Tibial nerve (tissue), 4 donors: ENCODE data around the gene ATP6V1F. TPM values are rescaled to one million over a fixed set of nuclear protein-coding genes. Genes with fewer than 3 reads are reported as not detected.

Experiments
- DNase-seq, 2 donors: peaks; one replicate each; pipeline ENCODE4 v3.0.0-alpha.2; 2019; ENCODE audit warnings: low spot score in 2 of 2
- H3K27ac ChIP-seq, 4 donors: fragments of 200-600 bp; sonication (generic) in 3 of 4; one replicate each; pipeline ENCODE4 v1.5.1; 2017 to 2019; ENCODE audit warnings: mild to moderate bottlenecking in 1 of 4
- H3K27me3 ChIP-seq, 2 donors: fragments of 200-600 bp; sonication (generic) in 1 of 2; one replicate each; pipeline versions ENCODE4 v1.5.1 to v1.6.0; 2017 to 2019
- H3K36me3 ChIP-seq, 3 donors: fragments of 200-600 bp; sonication (generic); one replicate each; pipeline ENCODE4 v1.5.1; 2018 to 2019
- H3K4me1 ChIP-seq, 4 donors: fragments of 200-600 bp; sonication (generic) in 3 of 4; one replicate each; pipeline ENCODE4 v1.5.1; 2017 to 2019
- H3K4me3 ChIP-seq, 4 donors: fragments of 200-600 bp; sonication (generic) in 3 of 4; one replicate each; pipeline ENCODE4 v1.5.1; 2017 to 2019; ENCODE audit warnings: mild to moderate bottlenecking in 1 of 4, moderate library complexity in 1 of 4
- H3K9me3 ChIP-seq, 4 donors: fragments of 200-600 bp; sonication (generic) in 3 of 4; one replicate each; pipeline ENCODE4 v1.5.1; 2017 to 2019
- EP300 ChIP-seq, 2 donors: sonication (generic); formaldehyde crosslinking; IDR thresholded peaks; one replicate each; pipeline ENCODE4 v1.6.1; 2017; ENCODE audit warnings: antibody characterized with exemption in 2 of 2, mild to moderate bottlenecking in 1 of 2
- POLR2A ChIP-seq, 2 donors: fragments of 450-650 bp; IDR thresholded peaks; one replicate each; pipeline ENCODE4 v1.6.1; 2017; ENCODE audit warnings: antibody characterized with exemption in 2 of 2, mild to moderate bottlenecking in 2 of 2, moderate library complexity in 2 of 2
- WGBS, 2 donors: methylation state at CpG; one replicate each; pipeline ENCODE4 v1.1.5; 2018; 5-methylcytosine and 5-hydroxymethylcytosine counted together
- total RNA-seq, 4 donors: library from RNA; depleted of rRNA; stranded (reverse); fragments of >200 nt; gene quantifications; one replicate each; pipeline ENCODE4 v1.1.0, GENCODE V29; 2016
- TF ChIP-seq, protein P1 (sequence below), 5 experiments: fragments of 200-600 bp in 3 of 5; fragments of 450-650 bp in 2 of 5; sonication (generic) in 3 of 5; IDR thresholded peaks; one replicate each; pipeline ENCODE4 v1.5.1; 2016 to 2019; ENCODE audit warnings: antibody characterized with exemption in 5 of 5, mild to moderate bottlenecking in 3 of 5, moderate library complexity in 2 of 5

The ATP6V1F gene
- total RNA-seq, 4 donors from 2014 or later = 57.9 to 122 (median 75.4) TPM

DNA sequence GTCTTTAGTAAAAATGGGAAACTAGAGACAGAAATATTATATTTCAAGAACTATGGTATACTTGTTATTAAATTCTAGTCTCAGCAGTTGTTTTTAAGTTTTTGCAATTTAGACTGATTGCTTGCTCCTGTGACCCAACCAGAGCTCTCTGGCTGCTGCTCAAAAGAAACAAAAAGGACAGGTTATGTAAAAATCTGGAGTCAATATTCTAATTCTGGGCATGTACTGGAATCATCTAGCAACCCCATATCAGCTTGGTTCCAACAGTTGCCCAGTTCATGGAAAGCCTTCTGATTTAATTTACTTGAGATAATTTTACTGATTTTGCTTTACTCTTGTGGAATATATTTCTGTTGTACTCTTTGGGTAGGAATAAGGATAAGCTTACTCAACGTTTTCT, 37.6 kb downstream of the ATP6V1F start:
- H3K36me3 ChIP-seq = no peaks in the 10 kb centered on the region

DNA sequence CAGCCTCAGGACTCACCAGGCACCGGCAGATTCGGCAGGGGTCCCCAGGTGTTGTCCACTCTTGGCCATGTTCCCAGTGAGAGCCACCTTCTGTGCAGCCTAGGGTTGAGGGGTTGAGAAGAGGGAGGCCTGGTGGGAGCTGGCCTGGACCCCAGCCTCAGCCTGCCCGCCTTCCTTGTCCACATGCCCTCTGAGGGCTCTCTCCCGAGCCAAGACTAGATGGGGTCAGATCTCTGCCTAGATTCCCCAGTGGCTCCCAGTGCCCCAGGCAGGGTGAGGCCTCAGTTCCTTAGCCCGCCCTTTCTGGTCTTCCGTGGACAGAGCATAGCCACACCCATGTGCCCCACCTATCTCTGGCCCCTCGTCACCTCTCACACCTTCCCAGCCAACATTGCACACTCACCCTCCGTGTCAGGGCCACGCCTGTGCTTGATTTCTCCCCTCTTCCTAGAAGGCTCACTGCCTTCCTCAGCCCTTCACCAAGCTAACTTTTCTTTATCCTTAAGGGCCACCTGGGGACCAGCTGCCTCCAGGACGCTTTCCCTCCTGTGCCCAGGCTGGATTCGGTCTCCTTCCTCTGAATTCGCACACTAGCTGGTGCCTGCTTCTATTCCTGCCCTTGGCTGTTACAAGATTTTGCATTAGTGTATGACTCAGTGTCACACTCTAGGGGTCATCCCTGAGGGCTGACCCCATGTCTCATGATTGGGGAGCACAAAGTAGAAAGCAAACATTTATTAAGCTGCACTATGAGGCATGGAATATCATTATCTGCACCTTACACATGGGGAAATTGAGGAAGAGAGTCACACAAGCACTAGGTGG, 40.3 kb downstream of the ATP6V1F start:
- no peaks in the 10 kb centered on the region for H3K36me3 ChIP-seq
- TF ChIP-seq EP300 (IDR thresholded peaks at IDR 0.05) (no peak), POLR2A (IDR thresholded peaks at IDR 0.05) (no peak)
- TF ChIP-seq, protein P1, sequence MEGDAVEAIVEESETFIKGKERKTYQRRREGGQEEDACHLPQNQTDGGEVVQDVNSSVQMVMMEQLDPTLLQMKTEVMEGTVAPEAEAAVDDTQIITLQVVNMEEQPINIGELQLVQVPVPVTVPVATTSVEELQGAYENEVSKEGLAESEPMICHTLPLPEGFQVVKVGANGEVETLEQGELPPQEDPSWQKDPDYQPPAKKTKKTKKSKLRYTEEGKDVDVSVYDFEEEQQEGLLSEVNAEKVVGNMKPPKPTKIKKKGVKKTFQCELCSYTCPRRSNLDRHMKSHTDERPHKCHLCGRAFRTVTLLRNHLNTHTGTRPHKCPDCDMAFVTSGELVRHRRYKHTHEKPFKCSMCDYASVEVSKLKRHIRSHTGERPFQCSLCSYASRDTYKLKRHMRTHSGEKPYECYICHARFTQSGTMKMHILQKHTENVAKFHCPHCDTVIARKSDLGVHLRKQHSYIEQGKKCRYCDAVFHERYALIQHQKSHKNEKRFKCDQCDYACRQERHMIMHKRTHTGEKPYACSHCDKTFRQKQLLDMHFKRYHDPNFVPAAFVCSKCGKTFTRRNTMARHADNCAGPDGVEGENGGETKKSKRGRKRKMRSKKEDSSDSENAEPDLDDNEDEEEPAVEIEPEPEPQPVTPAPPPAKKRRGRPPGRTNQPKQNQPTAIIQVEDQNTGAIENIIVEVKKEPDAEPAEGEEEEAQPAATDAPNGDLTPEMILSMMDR (IDR thresholded peaks at IDR 0.05) = no peak
- no peak for DNase-seq
- H3K9me3 ChIP-seq = peaks cover 0 to 9% (median 0%) of the 10 kb centered on the region in 4 donors
- H3K27me3 ChIP-seq = peaks cover 0 to 30% of the 10 kb centered on the region in 2 donors
- H3K4me1 ChIP-seq = no peaks in the 10 kb centered on the region
- no peak overlapping the region for H3K27ac ChIP-seq
- WGBS, 2 donors = 74 to 78% methylated on average over 10 to 12 of the region's 12 CpGs
- no peak overlapping the region for H3K4me3 ChIP-seq

More for the DNA sequence above, 37.6 kb downstream of the ATP6V1F start:
- TF ChIP-seq, protein P1 (IDR thresholded peaks at IDR 0.05) = no peak
- TF ChIP-seq POLR2A (IDR thresholded peaks at IDR 0.05) = no peak
- TF ChIP-seq EP300 (IDR thresholded peaks at IDR 0.05) = no peak
- Histone ChIP-seq H3K9me3 (peaks cover 0 to 9% (median 0%) of the 10 kb centered on the region in 4 donors), H3K27me3 (peaks cover 0 to 12% of the 10 kb centered on the region in 2 donors), H3K27ac (no peak overlapping the region), H3K4me1 (no peaks in the 10 kb centered on the region), H3K4me3 (no peak overlapping the region)
- WGBS, 2 donors = 74 to 77% methylated on average over 1 of the region's 1 CpG
- no peak for DNase-seq

DNA sequence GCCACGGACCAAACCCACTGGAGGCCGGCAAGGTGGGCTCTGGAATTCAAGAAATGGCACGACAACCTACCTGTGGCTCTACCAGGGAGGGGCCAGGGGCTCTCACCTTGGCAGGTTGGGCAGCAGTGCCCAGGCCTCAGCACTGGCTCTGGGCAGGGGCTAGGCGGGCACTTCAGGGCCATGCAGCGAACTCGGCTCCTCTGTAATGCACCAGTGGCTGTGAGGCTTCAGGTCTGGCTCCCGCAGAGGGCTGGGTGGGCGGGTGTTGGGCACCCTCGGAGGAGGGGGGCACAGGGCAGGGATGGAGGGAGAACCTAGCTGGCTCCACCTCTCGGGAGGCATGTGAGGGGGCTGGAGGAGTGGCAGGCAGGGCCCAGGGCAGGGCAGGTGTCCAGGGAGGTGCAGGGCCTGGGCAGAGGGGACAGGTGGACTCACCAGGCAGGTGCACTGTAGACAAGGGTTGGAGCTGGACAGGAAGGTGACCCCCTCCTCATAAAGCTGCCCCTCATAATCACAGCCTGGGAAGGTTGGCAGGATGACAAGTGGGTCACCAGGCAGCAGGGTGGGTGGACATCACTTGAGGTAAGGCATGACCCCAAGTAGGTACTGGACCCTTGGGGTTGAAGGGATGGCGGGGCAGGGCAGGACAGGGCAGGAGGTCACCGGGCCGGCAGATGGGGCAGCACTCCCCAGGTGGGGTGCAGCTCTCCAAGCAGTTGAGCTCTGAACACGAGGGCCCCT, 41.1 kb downstream of the ATP6V1F start:
- no peak overlapping the region for H3K4me3 ChIP-seq
- TF ChIP-seq POLR2A (IDR thresholded peaks at IDR 0.05) (no peak), EP300 (IDR thresholded peaks at IDR 0.05) (no peak)
- TF ChIP-seq, protein P1 (IDR thresholded peaks at IDR 0.05) = no peak
- 69 to 75% methylated on average over 11 to 14 of the region's 14 CpGs for WGBS, 2 donors
- no peaks in the 10 kb centered on the region for H3K4me1 ChIP-seq
- no peaks in the 10 kb centered on the region for H3K36me3 ChIP-seq
- DNase-seq = no peak
- H3K27me3 ChIP-seq = peaks cover 0 to 37% of the 10 kb centered on the region in 2 donors
- H3K9me3 ChIP-seq = peaks cover 0 to 9% (median 0%) of the 10 kb centered on the region in 4 donors
- H3K27ac ChIP-seq = no peak overlapping the region

DNA sequence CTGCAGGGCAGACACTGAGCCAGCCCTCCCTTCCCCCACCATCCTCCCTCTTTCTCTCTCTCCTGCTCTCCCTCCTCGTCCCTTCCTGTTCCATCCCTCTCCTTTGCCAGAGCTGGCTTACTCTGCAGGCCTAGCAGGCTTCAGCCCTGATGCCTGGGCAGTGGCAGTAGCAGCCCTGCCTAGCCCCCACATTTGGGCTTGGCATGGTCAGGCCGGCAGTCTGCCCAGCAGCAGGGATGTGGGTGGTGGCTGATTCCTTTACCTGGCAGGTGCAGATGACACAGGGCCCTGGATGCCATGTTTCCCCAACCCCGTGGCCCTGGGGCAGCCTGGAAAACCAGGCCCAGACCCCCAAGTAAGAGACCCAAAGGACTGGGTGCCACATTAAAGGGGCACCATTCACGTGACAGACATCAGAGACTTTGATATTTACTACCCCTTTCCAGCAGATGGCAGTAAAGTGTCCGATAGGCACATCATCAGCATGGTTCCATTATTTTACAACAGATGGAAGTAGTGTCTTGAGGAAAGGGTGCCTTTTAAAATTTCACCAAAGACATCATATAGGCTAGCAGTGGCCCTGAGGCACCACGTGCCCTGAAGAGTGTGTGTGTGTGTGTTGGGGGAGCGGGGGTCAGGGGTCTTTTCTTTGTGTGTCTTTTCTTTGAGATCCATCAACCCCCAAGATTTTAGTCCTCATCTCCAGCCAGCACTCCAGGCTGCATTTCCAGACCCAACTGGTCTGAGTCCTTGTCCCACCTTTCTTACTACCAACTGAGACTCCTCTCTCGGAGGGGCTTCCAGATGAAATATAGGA, 41.9 kb downstream of the ATP6V1F start:
- TF ChIP-seq POLR2A (IDR thresholded peaks at IDR 0.05) = no peak
- TF ChIP-seq, protein P1 (IDR thresholded peaks at IDR 0.05) = peak; percentile 34 to 54 (median 47)
- no peak for TF ChIP-seq EP300 (IDR thresholded peaks at IDR 0.05)
- H3K4me1 ChIP-seq = peaks cover 0 to 2% (median under 1%) of the 10 kb centered on the region in 4 donors
- peak in 1 of 2 donors; percentile 21 for DNase-seq
- no peak overlapping the region for H3K27ac ChIP-seq
- H3K36me3 ChIP-seq = no peaks in the 10 kb centered on the region
- no peak overlapping the region for H3K4me3 ChIP-seq
- peaks cover 0 to 3% (median 0%) of the 10 kb centered on the region in 4 donors for H3K9me3 ChIP-seq
- 40 to 49% methylated on average over 8 of the region's 8 CpGs for WGBS, 2 donors
- H3K27me3 ChIP-seq = peaks cover 0 to 45% of the 10 kb centered on the region in 2 donors
